MCF 10A (cell line): ENCODE data around the gene ZNF81. TPM values are rescaled to one million over a fixed set of nuclear protein-coding genes. Genes with fewer than 3 reads are reported as not detected.
"Not testable (repeated sequence)": the region's sequence is repeated elsewhere in the genome, so short reads cannot be mapped to it uniquely, and the experiment has no call there.

Experiments
- BruUV-seq: library from RNA; stranded (reverse); fragments of 400-500 nt; replicated peaks from 2 replicates; lab custom pipeline; 2021; lab: Mats Ljungman, UMichigan
- CTCF ChIA-PET: fragments of 300-600 bp; sonication (Branson Sonifier 250); formaldehyde crosslinking; extraction: SDS; loops from one replicate; lab custom pipeline; 2021; ENCODE audit warnings: antibody characterized with exemption, inconsistent platforms; lab: Yijun Ruan, JAX
- POLR2A ChIA-PET: fragments of 300-600, 350-650 bp; sonication (Branson Sonifier 250); formaldehyde crosslinking; extraction: SDS; loops from one replicate; lab custom pipeline; 2020; ENCODE audit warnings: antibody characterized with exemption, inconsistent platforms; lab: Yijun Ruan, JAX
- DNase-seq: peaks from one replicate; pipeline ENCODE4 v3.0.0-alpha.2; 2018; ENCODE audit not compliant: unreplicated experiment
- H3K27ac Mint-ChIP-seq: one replicate; pipeline ENCODE4 v1.8.0; 2022; ENCODE audit warnings: mild to moderate bottlenecking, low read depth, mixed read lengths; ENCODE audit not compliant: unreplicated experiment
- H3K27me3 Mint-ChIP-seq: one replicate; pipeline ENCODE4 v1.8.0; 2022; ENCODE audit warnings: mixed read lengths; ENCODE audit not compliant: insufficient read depth, unreplicated experiment
- H3K36me3 Mint-ChIP-seq: one replicate; pipeline ENCODE4 v1.8.0; 2022; ENCODE audit warnings: mild to moderate bottlenecking, moderate library complexity, mixed read lengths; ENCODE audit not compliant: insufficient read depth, unreplicated experiment
- H3K4me1 Mint-ChIP-seq: one replicate; pipeline ENCODE4 v1.8.0; 2022; ENCODE audit warnings: mixed read lengths; ENCODE audit not compliant: insufficient read depth, unreplicated experiment
- H3K4me3 Mint-ChIP-seq: one replicate; pipeline ENCODE4 v1.8.0; 2022; ENCODE audit warnings: mild to moderate bottlenecking, moderate library complexity, mixed read lengths; ENCODE audit not compliant: unreplicated experiment
- H3K9me3 Mint-ChIP-seq: one replicate; pipeline ENCODE4 v1.8.0; 2022; ENCODE audit warnings: mixed read lengths; ENCODE audit not compliant: unreplicated experiment
- intact Hi-C: fragments of 100-400 bp; cut with micrococcal nuclease; formaldehyde crosslinking; loops from 2 replicates; pipeline ENCODE4 v1.14.1; 2022
- total RNA-seq: library from RNA; stranded (reverse); gene quantifications from 2 replicates; pipeline ENCODE4 v1.2.3, GENCODE V29; 2022
- TF ChIP-seq, protein P1 (sequence below): fragments of 200-600 bp; IDR thresholded peaks from one replicate; pipeline ENCODE4 v1.8.0; 2022; ENCODE audit warnings: antibody characterized with exemption, mild to moderate bottlenecking; ENCODE audit not compliant: unreplicated experiment

The ZNF81 gene
- total RNA-seq, 1 experiment from 2014 or later: 7.5 TPM

- H3K9me3 Mint-ChIP-seq: no peaks in the 10 kb centered on the region
- no peaks in the 10 kb centered on the region for H3K27me3 Mint-ChIP-seq
- H3K36me3 Mint-ChIP-seq: no peaks in the 10 kb centered on the region
- no peak overlapping the region for H3K27ac Mint-ChIP-seq
- ChIA-PET POLR2A (interaction anchor here (1.0 kb wide), 1 partner anchor 37 kb away, joined by 3 read pairs; no protein-coding TSS in a partner anchor), CTCF (no interaction called here)
- H3K4me1 Mint-ChIP-seq: no peaks in the 10 kb centered on the region
- TF ChIP-seq, protein P1, sequence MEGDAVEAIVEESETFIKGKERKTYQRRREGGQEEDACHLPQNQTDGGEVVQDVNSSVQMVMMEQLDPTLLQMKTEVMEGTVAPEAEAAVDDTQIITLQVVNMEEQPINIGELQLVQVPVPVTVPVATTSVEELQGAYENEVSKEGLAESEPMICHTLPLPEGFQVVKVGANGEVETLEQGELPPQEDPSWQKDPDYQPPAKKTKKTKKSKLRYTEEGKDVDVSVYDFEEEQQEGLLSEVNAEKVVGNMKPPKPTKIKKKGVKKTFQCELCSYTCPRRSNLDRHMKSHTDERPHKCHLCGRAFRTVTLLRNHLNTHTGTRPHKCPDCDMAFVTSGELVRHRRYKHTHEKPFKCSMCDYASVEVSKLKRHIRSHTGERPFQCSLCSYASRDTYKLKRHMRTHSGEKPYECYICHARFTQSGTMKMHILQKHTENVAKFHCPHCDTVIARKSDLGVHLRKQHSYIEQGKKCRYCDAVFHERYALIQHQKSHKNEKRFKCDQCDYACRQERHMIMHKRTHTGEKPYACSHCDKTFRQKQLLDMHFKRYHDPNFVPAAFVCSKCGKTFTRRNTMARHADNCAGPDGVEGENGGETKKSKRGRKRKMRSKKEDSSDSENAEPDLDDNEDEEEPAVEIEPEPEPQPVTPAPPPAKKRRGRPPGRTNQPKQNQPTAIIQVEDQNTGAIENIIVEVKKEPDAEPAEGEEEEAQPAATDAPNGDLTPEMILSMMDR: no peak
- H3K4me3 Mint-ChIP-seq: no peak overlapping the region
- no TSS peak for BruUV-seq
- intact Hi-C loops: no loop called here
- peak; percentile 16 for DNase-seq
Measured at GRCh38 chrX:47802589-47802988, 34.1 kb upstream of the ZNF81 start.

DNA sequence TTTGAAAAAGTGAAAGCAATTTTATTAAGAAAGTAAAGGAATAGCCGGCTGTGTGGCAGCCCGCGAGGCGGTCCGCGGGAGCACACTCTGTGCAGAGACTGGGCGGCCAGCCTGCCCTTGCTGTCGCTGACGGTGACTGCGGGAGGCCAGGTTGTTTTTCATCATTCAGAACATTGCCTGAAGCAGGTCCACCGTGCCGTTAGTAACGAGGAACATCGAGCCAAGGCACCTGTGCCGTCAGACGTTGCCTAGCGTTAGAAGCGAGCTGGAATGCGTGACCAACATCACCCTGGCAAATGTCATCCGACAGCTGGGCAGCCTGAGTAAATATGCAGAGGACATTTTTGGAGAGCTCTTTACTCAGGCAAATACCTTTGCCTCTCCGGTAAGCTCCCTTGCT, 33.6 kb upstream of the ZNF81 start:
- H3K36me3 Mint-ChIP-seq, H3K9me3 Mint-ChIP-seq, H3K27me3 Mint-ChIP-seq, intact Hi-C loops, BruUV-seq, H3K4me1 Mint-ChIP-seq, CTCF ChIA-PET, H3K27ac Mint-ChIP-seq, H3K4me3 Mint-ChIP-seq, DNase-seq: not testable (repeated sequence)
- POLR2A ChIA-PET: interaction anchor here (0.6 kb wide), 1 partner anchor 27 kb away, joined by 3 read pairs; no protein-coding TSS in a partner anchor

GRCh38 chrX:47804315-47804714, 32.4 kb upstream of the ZNF81 start:
- CTCF ChIA-PET: no interaction called here
- no peaks in the 10 kb centered on the region for H3K9me3 Mint-ChIP-seq
- no peak overlapping the region for H3K4me3 Mint-ChIP-seq
- no peaks in the 10 kb centered on the region for H3K27me3 Mint-ChIP-seq
- no peaks in the 10 kb centered on the region for H3K4me1 Mint-ChIP-seq
- intact Hi-C loops: no loop called here
- no TSS peak for BruUV-seq
- no peak overlapping the region for H3K27ac Mint-ChIP-seq
- POLR2A ChIA-PET: no interaction called here
- DNase-seq: no peak
- TF ChIP-seq, protein P1: no peak
- no peaks in the 10 kb centered on the region for H3K36me3 Mint-ChIP-seq

DNA sequence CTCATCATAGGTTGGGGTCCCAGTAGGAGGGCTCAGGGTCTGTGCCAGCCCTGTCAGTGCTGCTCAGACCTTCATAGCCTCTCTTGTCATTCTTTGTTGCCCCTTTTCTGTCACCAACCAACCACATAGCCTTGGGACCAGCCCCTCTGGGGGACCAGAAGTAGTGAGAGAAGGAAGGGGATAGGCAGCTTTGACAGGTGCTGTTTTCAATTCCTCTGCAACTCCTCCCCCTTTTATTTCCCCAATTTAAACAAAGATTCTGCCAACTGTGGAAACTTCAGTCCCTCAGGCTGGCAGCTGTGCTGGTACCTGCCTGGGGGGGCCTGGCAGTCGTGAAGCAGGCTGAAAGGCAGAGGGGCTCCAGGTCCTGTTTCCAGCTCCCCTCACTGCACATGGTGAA, 30.9 kb upstream of the ZNF81 start:
- H3K4me1 Mint-ChIP-seq, H3K36me3 Mint-ChIP-seq, H3K27me3 Mint-ChIP-seq, POLR2A ChIA-PET, DNase-seq, H3K27ac Mint-ChIP-seq, BruUV-seq, H3K9me3 Mint-ChIP-seq, H3K4me3 Mint-ChIP-seq, intact Hi-C loops: not testable (repeated sequence)
- CTCF ChIA-PET: interaction anchor here (0.6 kb wide), 1 partner anchor 1307 kb away, joined by 3 read pairs; no protein-coding TSS in a partner anchor

GRCh38 chrX:47806415-47807271, 30.1 kb upstream of the ZNF81 start:
- H3K36me3 Mint-ChIP-seq, intact Hi-C loops: not testable (repeated sequence)

GRCh38 chrX:47807272-47807538, 29.5 kb upstream of the ZNF81 start:
- H3K4me1 Mint-ChIP-seq, H3K4me3 Mint-ChIP-seq, DNase-seq, BruUV-seq, CTCF ChIA-PET, H3K27me3 Mint-ChIP-seq, H3K27ac Mint-ChIP-seq, intact Hi-C loops, POLR2A ChIA-PET, H3K36me3 Mint-ChIP-seq, H3K9me3 Mint-ChIP-seq: not testable (repeated sequence)

More at GRCh38 chrX:47806415-47807271, 30.1 kb upstream of the ZNF81 start:
- DNase-seq, CTCF ChIA-PET, BruUV-seq, H3K9me3 Mint-ChIP-seq, H3K4me3 Mint-ChIP-seq, H3K27ac Mint-ChIP-seq, POLR2A ChIA-PET, H3K4me1 Mint-ChIP-seq, H3K27me3 Mint-ChIP-seq: not testable (repeated sequence)
